Hepatocyte (in vitro differentiated cells): ENCODE data around the gene BUB1B. TPM values are rescaled to one million over a fixed set of nuclear protein-coding genes. Genes with fewer than 3 reads are reported as not detected.

Experiments
- DNase-seq: peaks from one replicate; pipeline ENCODE4 v3.0.0-alpha.2; 2016; ENCODE audit warnings: low spot score
- H2AFZ ChIP-seq: fragments of 200-600 bp; sonication (generic); 2 replicates; pipeline ENCODE4 v1.6.0; 2016; ENCODE audit warnings: antibody characterized with exemption, mild to moderate bottlenecking
- H3K27ac ChIP-seq: fragments of 200-600 bp; sonication (generic); 2 replicates; pipeline ENCODE4 v1.5.1; 2016; ENCODE audit warnings: mild to moderate bottlenecking
- H3K27me3 ChIP-seq: fragments of 200-600 bp; sonication (generic); 2 replicates; pipeline ENCODE4 v1.6.1; 2016
- H3K36me3 ChIP-seq: fragments of 200-600 bp; sonication (generic); replicated peaks from 2 replicates; pipeline ENCODE4 v1.5.1; 2016; ENCODE audit warnings: low read depth; ENCODE audit not compliant: insufficient read depth
- H3K4me1 ChIP-seq: fragments of 200-600 bp; sonication (generic); 2 replicates; pipeline ENCODE4 v1.5.1; 2016; ENCODE audit warnings: mild to moderate bottlenecking, moderate library complexity; ENCODE audit not compliant: insufficient read depth
- H3K4me2 ChIP-seq: fragments of 200-600 bp; sonication (generic); 2 replicates; pipeline ENCODE4 v1.6.0; 2016
- H3K4me3 ChIP-seq: fragments of 200-600 bp; sonication (generic); 2 replicates; pipeline ENCODE4 v1.5.1; 2016; ENCODE audit warnings: mild to moderate bottlenecking
- H3K79me2 ChIP-seq: fragments of 200-600 bp; sonication (generic); 2 replicates; pipeline ENCODE4 v1.6.0; 2017; ENCODE audit warnings: mild to moderate bottlenecking
- H3K9me2 ChIP-seq: fragments of 200-600 bp; sonication (generic); replicated peaks from 2 replicates; pipeline ENCODE4 v1.6.0; 2017; ENCODE audit warnings: mild to moderate bottlenecking; ENCODE audit not compliant: insufficient read depth
- H3K9me3 ChIP-seq: fragments of 200-600 bp; sonication (generic); 2 replicates; pipeline ENCODE4 v1.5.1; 2016; ENCODE audit warnings: low read depth, mild to moderate bottlenecking
- H4K20me1 ChIP-seq: fragments of 200-600 bp; sonication (generic); 2 replicates; pipeline ENCODE4 v1.6.0; 2016; ENCODE audit warnings: mild to moderate bottlenecking; ENCODE audit not compliant: insufficient read depth, poor library complexity, severe bottlenecking
- EZH2 ChIP-seq: fragments of 200-600 bp; sonication (generic); IDR thresholded peaks from 2 replicates; pipeline ENCODE4 v1.6.1; 2016; ENCODE audit warnings: antibody characterized with exemption, mild to moderate bottlenecking, borderline replicate concordance
- EZH2phosphoT487 ChIP-seq: fragments of 200-600 bp; sonication (generic); IDR thresholded peaks from one replicate; pipeline ENCODE4 v1.6.1; 2018; ENCODE audit warnings: antibody characterized with exemption, mild to moderate bottlenecking, low read depth, moderate library complexity; ENCODE audit not compliant: unreplicated experiment, severe bottlenecking
- WGBS: methylation state at CpG from one replicate; pipeline ENCODE4 v1.1.6; 2016; ENCODE audit warnings: low lambda C conversion rate; ENCODE audit errors: missing lambda C conversion rate; 5-methylcytosine and 5-hydroxymethylcytosine counted together
- polyA plus RNA-seq: library from polyadenylated mRNA; unstranded; fragments of >200 nt; fragmentation: Nextera tagmentation; extraction: Ambion mirVana; gene quantifications from 2 replicates; pipeline ENCODE4 v1.2.1, GENCODE V29; 2016
- total RNA-seq: library from RNA; depleted of rRNA; stranded (reverse); fragments of >200 nt; gene quantifications from 2 replicates; pipeline ENCODE4 v1.2.3, GENCODE V29; 2014
- TF ChIP-seq, protein P1 (sequence below): fragments of 200-600 bp; sonication (generic); IDR thresholded peaks from 2 replicates; pipeline ENCODE4 v1.5.1; 2016; ENCODE audit warnings: antibody characterized with exemption, mild to moderate bottlenecking; ENCODE audit not compliant: poor library complexity

The BUB1B gene
- total and polyA plus RNA-seq, 2 experiments from 2014 or later, result 5.3 to 11.9 TPM

DNA sequence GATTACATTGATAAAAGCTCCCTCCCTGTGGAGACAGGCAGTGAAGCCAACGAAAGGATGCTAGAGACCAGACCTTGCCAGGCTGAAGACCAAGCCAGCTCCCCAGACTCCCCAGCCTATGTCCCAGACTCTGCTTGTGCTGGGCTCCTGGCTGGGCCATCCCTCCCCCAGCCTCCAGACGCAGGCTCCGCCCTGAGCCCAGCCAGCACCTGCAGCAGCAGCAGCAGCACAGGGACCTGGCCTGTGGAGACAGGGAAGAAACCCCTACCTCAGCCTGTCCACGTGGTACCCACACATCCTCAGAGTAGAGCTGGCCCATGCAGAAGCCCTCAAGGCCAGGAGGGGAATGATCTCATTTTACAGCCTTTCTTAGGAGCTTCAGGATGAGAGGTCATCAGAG is 108.7 kb downstream of the BUB1B start:
- no peaks in the 10 kb centered on the region for H3K9me3 ChIP-seq
- no peak overlapping the region for H3K4me3 ChIP-seq
- H3K27ac ChIP-seq, result no peak overlapping the region
- H3K4me1 ChIP-seq, result no peaks in the 10 kb centered on the region
- no peaks in the 10 kb centered on the region for H3K79me2 ChIP-seq
- TF ChIP-seq EZH2phosphoT487, result no peak
- TF ChIP-seq, protein P1, sequence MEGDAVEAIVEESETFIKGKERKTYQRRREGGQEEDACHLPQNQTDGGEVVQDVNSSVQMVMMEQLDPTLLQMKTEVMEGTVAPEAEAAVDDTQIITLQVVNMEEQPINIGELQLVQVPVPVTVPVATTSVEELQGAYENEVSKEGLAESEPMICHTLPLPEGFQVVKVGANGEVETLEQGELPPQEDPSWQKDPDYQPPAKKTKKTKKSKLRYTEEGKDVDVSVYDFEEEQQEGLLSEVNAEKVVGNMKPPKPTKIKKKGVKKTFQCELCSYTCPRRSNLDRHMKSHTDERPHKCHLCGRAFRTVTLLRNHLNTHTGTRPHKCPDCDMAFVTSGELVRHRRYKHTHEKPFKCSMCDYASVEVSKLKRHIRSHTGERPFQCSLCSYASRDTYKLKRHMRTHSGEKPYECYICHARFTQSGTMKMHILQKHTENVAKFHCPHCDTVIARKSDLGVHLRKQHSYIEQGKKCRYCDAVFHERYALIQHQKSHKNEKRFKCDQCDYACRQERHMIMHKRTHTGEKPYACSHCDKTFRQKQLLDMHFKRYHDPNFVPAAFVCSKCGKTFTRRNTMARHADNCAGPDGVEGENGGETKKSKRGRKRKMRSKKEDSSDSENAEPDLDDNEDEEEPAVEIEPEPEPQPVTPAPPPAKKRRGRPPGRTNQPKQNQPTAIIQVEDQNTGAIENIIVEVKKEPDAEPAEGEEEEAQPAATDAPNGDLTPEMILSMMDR, result no peak
- TF ChIP-seq EZH2, result no peak
- no peaks in the 10 kb centered on the region for H4K20me1 ChIP-seq
- no peaks in the 10 kb centered on the region for H3K27me3 ChIP-seq
- DNase-seq, result no peak
- no peaks in the 10 kb centered on the region for H3K9me2 ChIP-seq
- no peaks in the 10 kb centered on the region for H3K36me3 ChIP-seq
- H3K4me2 ChIP-seq, result no peak overlapping the region
- 84% methylated on average over 4 of the region's 4 CpGs for WGBS
- no peak overlapping the region for H2AFZ ChIP-seq

DNA sequence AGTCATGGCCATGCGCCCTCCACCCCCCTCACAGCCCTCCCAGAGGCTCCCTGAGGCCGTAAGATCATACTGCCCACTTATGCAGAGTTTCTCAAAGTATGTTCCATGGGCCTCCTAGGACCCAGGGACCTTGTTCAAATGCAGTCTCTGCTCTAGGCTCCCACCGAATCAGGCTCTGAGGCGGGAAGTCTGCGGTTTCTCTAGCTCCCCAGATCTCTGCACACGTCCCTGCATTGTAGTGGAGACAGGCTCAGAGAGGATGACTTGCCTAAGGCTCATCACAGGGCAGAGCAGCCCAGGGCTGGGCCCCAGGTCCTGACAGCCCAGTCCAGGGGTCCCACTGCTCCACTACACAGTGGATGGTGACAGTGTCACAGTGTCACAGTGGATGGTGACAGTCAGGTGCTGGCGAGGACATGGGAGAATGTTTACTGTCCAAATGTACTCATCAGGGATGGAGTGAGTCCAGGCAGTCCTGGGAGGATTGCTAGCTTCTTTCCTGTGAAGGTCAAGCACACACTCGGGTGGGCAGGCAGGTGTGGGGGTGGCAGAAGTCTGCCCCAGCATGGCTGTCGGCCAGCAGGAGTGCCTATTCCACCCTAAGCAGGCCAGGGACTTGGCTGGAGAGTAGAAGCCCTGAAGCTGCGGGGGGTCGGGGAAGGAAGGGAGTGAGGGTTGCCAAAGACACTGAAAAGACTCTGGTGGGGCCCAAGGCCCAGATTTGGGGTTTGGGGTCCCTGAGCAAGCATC is 109.6 kb downstream of the BUB1B start:
- Histone ChIP-seq H3K4me3 (no peak overlapping the region), H3K36me3 (no peaks in the 10 kb centered on the region), H3K9me2 (no peaks in the 10 kb centered on the region), H2AFZ (no peak overlapping the region), H3K27ac (no peak overlapping the region), H3K4me2 (no peak overlapping the region), H3K9me3 (no peaks in the 10 kb centered on the region), H3K27me3 (no peaks in the 10 kb centered on the region), H3K79me2 (no peaks in the 10 kb centered on the region), H4K20me1 (no peaks in the 10 kb centered on the region), H3K4me1 (no peaks in the 10 kb centered on the region)
- DNase-seq, result no peak
- 85% methylated on average over 11 of the region's 11 CpGs for WGBS
- no peak for TF ChIP-seq EZH2
- no peak for TF ChIP-seq EZH2phosphoT487
- TF ChIP-seq, protein P1, result no peak

Other genes starting within 250 kb of the BUB1B start
- gene GPR176, start 240.8 kb upstream of the BUB1B start, total RNA-seq, result 5.3 and 7.0 TPM in 2 replicates
- 2.7 and 2.9 TPM in 2 replicates for gene GPR176, start 240.8 kb upstream of the BUB1B start, polyA plus RNA-seq
- gene EIF2AK4, start 227.0 kb upstream of the BUB1B start, total RNA-seq, result 36.4 and 38.2 TPM in 2 replicates
- gene EIF2AK4, start 227.0 kb upstream of the BUB1B start, polyA plus RNA-seq, result 45.9 and 50.7 TPM in 2 replicates
- gene SRP14, start 121.9 kb upstream of the BUB1B start, total RNA-seq, result 219 and 274 TPM in 2 replicates
- gene SRP14, start 121.9 kb upstream of the BUB1B start, polyA plus RNA-seq, result 804 and 827 TPM in 2 replicates
- 33.9 and 41.8 TPM in 2 replicates for gene BMF, start 52.2 kb upstream of the BUB1B start, total RNA-seq
- gene BMF, start 52.2 kb upstream of the BUB1B start, polyA plus RNA-seq, result 13.8 and 15.9 TPM in 2 replicates
- gene PAK6, start 78.0 kb downstream of the BUB1B start, total RNA-seq, result 2.6 and 6.1 TPM in 2 replicates
- gene PAK6, start 78.0 kb downstream of the BUB1B start, polyA plus RNA-seq, result 2.7 and 8.2 TPM in 2 replicates
- 0.30 TPM in 1 of 2 replicates, not detected in the other for gene ANKRD63, start 122.0 kb downstream of the BUB1B start, total RNA-seq
- gene ANKRD63, start 122.0 kb downstream of the BUB1B start, polyA plus RNA-seq, result 0.47 and 1.2 TPM in 2 replicates
- gene PLCB2, start 146.9 kb downstream of the BUB1B start, total RNA-seq, result 1.0 and 1.7 TPM in 2 replicates
- gene PLCB2, start 146.9 kb downstream of the BUB1B start, polyA plus RNA-seq, result 4.4 and 4.9 TPM in 2 replicates
- gene INAFM2, start 162.6 kb downstream of the BUB1B start, total RNA-seq, result 13.7 and 14.4 TPM in 2 replicates
- gene INAFM2, start 162.6 kb downstream of the BUB1B start, polyA plus RNA-seq, result 17.4 and 19.5 TPM in 2 replicates
- gene CCDC9B, start 179.9 kb downstream of the BUB1B start, total RNA-seq, result 1.8 and 4.0 TPM in 2 replicates
- gene CCDC9B, start 179.9 kb downstream of the BUB1B start, polyA plus RNA-seq, result 5.3 and 7.6 TPM in 2 replicates
- 49.8 and 76.1 TPM in 2 replicates for gene PHGR1, start 190.0 kb downstream of the BUB1B start, total RNA-seq
- gene PHGR1, start 190.0 kb downstream of the BUB1B start, polyA plus RNA-seq, result 207 and 222 TPM in 2 replicates
- gene DISP2, start 197.2 kb downstream of the BUB1B start, total RNA-seq, result 0.12 and 1.0 TPM in 2 replicates
- 0.93 and 1.5 TPM in 2 replicates for gene DISP2, start 197.2 kb downstream of the BUB1B start, polyA plus RNA-seq
- 22.9 and 24.0 TPM in 2 replicates for gene KNSTRN, start 221.7 kb downstream of the BUB1B start, total RNA-seq
- 14.0 and 14.9 TPM in 2 replicates for gene KNSTRN, start 221.7 kb downstream of the BUB1B start, polyA plus RNA-seq
- gene IVD, start 244.7 kb downstream of the BUB1B start, total RNA-seq, result 27.1 and 31.5 TPM in 2 replicates
- gene IVD, start 244.7 kb downstream of the BUB1B start, polyA plus RNA-seq, result 56.6 and 71.6 TPM in 2 replicates